Colonic mucosa (tissue), 4 donors: ENCODE measurements around the gene AGPAT3. TPM values are rescaled to one million over a fixed set of nuclear protein-coding genes. Genes with fewer than 3 reads are reported as not detected.

Source experiments
- DNase-seq: peaks from one replicate; pipeline ENCODE4 v3.0.0-alpha.2; 2020
- H3K27ac ChIP-seq: fragments of 200-600 bp; one replicate; pipeline ENCODE4 v1.8.0; 2021
- H3K27me3 ChIP-seq: fragments of 200-600 bp; one replicate; pipeline ENCODE4 v1.8.0; 2021
- H3K36me3 ChIP-seq: fragments of 200-600 bp; one replicate; pipeline ENCODE4 v1.8.0; 2021
- H3K4me1 ChIP-seq: fragments of 200-600 bp; one replicate; pipeline ENCODE4 v1.8.0; 2021; ENCODE audit warnings: mild to moderate bottlenecking
- H3K4me3 ChIP-seq: fragments of 200-600 bp; one replicate; pipeline ENCODE4 v1.8.0; 2021
- H3K9ac ChIP-seq, 2 donors: one replicate each; pipeline ENCODE4 v1.7.0; 2013; ENCODE audit warnings: control low read depth in 2 of 2, low read depth in 2 of 2, low read length in 2 of 2
- H3K9me3 ChIP-seq: fragments of 200-600 bp; one replicate; pipeline ENCODE4 v1.8.0; 2021
- CTCF ChIP-seq: fragments of 200-600 bp; IDR thresholded peaks from one replicate; pipeline ENCODE4 v1.8.0; 2022; ENCODE audit warnings: antibody characterized with exemption, mild to moderate bottlenecking
- intact Hi-C: fragments of 100-400 bp; cut with DNase I; formaldehyde crosslinking; loops from one replicate; pipeline ENCODE4 v1.14.1; 2022
- total RNA-seq, 2 donors: library from RNA; stranded (reverse); fragmentation: NEBNext Ultra II Directional in 1 of 2; extraction: Animal tissue kit (Norgen Biotek cat#: 25700) in 1 of 2; gene quantifications; one replicate each; pipeline ENCODE4 v1.2.1, GENCODE V29; 2021
- donor health status: healthy.
- donor health status: DM: no; HTN: no; CAD: no.
- donor health status: DM: no; HTN: no; CAD: no.

The AGPAT3 gene
- total RNA-seq, 2 donors from 2014 or later = 82.2 to 101 TPM

DNA sequence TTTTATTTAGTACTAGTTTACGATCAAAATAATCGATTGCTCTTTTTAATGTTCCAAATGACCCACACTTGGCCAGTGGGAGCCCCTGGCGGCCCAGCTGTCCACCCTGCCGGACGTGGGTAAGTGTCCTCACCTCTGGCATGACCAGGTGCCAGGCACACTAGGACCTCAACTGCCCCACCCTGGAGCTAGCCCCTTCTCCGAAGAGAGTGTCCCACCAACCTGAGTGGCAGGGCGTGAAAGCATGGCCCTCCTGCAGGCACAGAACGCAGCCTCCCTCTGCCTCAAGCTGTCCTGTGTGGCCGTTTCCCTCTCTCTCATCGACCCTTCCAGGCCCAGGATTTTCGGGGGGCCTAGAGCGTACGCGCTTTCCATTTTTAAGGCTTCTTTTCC, 32.9 kb upstream of the AGPAT3 start:
- no peak for TF ChIP-seq CTCF
- Histone ChIP-seq H3K4me3 (no peak overlapping the region), H3K27me3 (no peaks in the 10 kb centered on the region), H3K36me3 (no peaks in the 10 kb centered on the region), H3K4me1 (no peaks in the 10 kb centered on the region), H3K9me3 (no peaks in the 10 kb centered on the region), H3K9ac (no peak overlapping the region), H3K27ac (no peak overlapping the region)
- DNase-seq = no peak
- intact Hi-C loops = no loop called here

DNA sequence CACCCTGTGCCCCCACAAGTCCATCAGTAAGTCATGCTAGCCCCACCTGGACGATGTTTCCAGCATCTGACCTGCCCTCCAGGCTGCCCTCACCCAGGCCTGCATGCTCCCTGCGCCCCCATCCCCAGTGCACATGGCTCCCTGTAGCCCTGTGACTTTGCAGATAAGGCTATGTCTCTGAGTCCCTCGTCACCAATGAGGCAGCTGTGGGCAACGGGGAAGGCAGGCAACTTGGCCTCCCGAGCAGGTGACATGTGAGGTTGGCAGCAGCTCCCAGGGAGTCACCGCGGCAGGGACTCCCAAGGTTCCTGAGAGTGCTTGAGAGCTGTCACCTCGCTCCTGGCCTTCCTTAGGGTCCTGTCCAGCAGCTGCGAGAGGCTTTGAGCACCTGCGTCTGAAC, 32.4 kb upstream of the AGPAT3 start:
- Histone ChIP-seq H3K4me1 (no peaks in the 10 kb centered on the region), H3K27ac (no peak overlapping the region), H3K4me3 (no peak overlapping the region), H3K9ac (no peak overlapping the region), H3K9me3 (no peaks in the 10 kb centered on the region), H3K27me3 (no peaks in the 10 kb centered on the region), H3K36me3 (no peaks in the 10 kb centered on the region)
- intact Hi-C loops = no loop called here
- no peak for DNase-seq
- TF ChIP-seq CTCF = no peak

DNA sequence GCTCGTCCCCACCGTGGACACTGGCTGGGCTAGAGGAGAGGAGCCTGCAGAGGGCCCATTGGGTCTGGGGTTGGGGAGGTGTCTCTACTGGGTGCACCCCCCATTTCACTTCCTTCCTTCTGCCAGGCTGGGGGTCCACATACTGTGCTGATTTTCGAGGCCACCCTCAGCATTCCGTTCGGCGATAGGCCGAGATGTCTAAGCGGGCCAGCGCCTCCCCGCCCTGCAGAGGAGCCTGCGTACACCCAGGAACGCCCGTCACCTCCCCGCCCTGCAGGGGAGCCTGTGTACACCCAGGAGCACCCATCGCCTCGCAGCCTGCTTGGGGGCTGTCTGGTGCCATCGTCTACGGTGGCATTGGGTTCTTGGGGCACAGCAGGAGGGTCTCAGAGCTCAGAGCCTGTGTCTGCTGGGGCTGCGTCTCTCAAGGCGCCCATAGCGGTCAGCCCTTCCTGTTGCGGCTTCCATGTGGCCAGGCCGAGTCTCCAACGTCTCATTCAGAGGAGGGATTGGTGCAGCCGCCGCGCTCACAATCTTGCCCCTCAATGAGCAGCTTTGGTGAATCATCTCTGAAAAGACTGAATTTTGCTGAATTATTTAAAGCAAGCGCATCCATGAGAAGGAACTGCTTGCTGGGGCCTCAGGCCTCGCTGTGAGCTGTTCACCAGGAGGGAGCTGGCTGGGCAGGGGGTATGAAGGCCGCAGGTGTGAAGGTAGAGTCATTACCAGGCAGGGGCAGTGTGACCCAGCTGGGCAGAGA, 30.7 kb upstream of the AGPAT3 start:
- H3K9ac ChIP-seq = no peak overlapping the region

GRCh38 chr21:43835050-43835449, 30.0 kb upstream of the AGPAT3 start:
- DNase-seq = no peak
- no peak for TF ChIP-seq CTCF
- intact Hi-C loops = no loop called here
- Histone ChIP-seq H3K4me1 (no peaks in the 10 kb centered on the region), H3K9me3 (no peaks in the 10 kb centered on the region), H3K9ac (no peak overlapping the region), H3K27me3 (no peaks in the 10 kb centered on the region), H3K4me3 (no peak overlapping the region), H3K27ac (no peak overlapping the region), H3K36me3 (no peaks in the 10 kb centered on the region)

More for the DNA sequence above, 30.7 kb upstream of the AGPAT3 start:
- DNase-seq = no peak
- Histone ChIP-seq H3K27me3 (no peaks in the 10 kb centered on the region), H3K36me3 (no peaks in the 10 kb centered on the region), H3K4me3 (no peak overlapping the region), H3K27ac (no peak overlapping the region), H3K9me3 (no peaks in the 10 kb centered on the region), H3K4me1 (no peaks in the 10 kb centered on the region)
- TF ChIP-seq CTCF = no peak
- intact Hi-C loops = no loop called here

- intact Hi-C loops = no loop called here
- Histone ChIP-seq H3K4me3 (no peak overlapping the region), H3K9ac (no peak overlapping the region), H3K27ac (no peak overlapping the region), H3K36me3 (no peaks in the 10 kb centered on the region), H3K9me3 (no peaks in the 10 kb centered on the region), H3K27me3 (no peaks in the 10 kb centered on the region), H3K4me1 (no peaks in the 10 kb centered on the region)
- no peak for DNase-seq
- no peak for TF ChIP-seq CTCF
Measured at GRCh38 chr21:43835861-43836260, 29.2 kb upstream of the AGPAT3 start.
